HG02642 (cell line): ENCODE measurements around the gene SRSF1.
"Not testable (repeated sequence)": the region's sequence is repeated elsewhere in the genome, so short reads cannot be mapped to it uniquely, and the experiment has no call there.

Experiments used
- ATAC-seq: cut with Tn5 transposase; IDR thresholded peaks from one replicate; pipeline ENCODE4 v1.9.1; 2021; ENCODE audit warnings: mild to moderate bottlenecking; ENCODE audit not compliant: unreplicated experiment, poor library complexity

SRSF1 gene

GRCh38 chr17:57971572-57971971, 35.5 kb downstream of the SRSF1 start:
- ATAC-seq, result no peak

GRCh38 chr17:57970710-57971109, 36.3 kb downstream of the SRSF1 start:
- ATAC-seq, result no peak

- no peak for ATAC-seq
These were observed 38.6 kb downstream of the SRSF1 start for GRCh38 chr17:57968456-57968855.

GRCh38 chr17:57966875-57967274, 40.2 kb downstream of the SRSF1 start:
- no peak for ATAC-seq

GRCh38 chr17:57966246-57966645, 40.8 kb downstream of the SRSF1 start:
- ATAC-seq, result no peak

- no peak for ATAC-seq
These were observed 41.4 kb downstream of the SRSF1 start for GRCh38 chr17:57965521-57966160.

- ATAC-seq, result no peak
These were observed 43.9 kb downstream of the SRSF1 start for GRCh38 chr17:57963149-57963511.

- no peak for ATAC-seq
These were observed 44.5 kb downstream of the SRSF1 start for GRCh38 chr17:57962279-57963148.

- ATAC-seq, result no peak
These were observed 47.1 kb downstream of the SRSF1 start for GRCh38 chr17:57959929-57960328.

- ATAC-seq, result not testable (repeated sequence)
These were observed 48.7 kb downstream of the SRSF1 start for GRCh38 chr17:57958391-57958790.

GRCh38 chr17:57957886-57958285, 49.2 kb downstream of the SRSF1 start:
- no peak for ATAC-seq

- ATAC-seq, result no peak
These were observed 49.8 kb downstream of the SRSF1 start for GRCh38 chr17:57957120-57957850.

- peak; percentile 71 for ATAC-seq
These were observed 50.5 kb downstream of the SRSF1 start for GRCh38 chr17:57956291-57957119.

GRCh38 chr17:57955183-57955931, 51.7 kb downstream of the SRSF1 start, which contains the start of gene CUEDC1:
CUEDC1 (minus strand) TSS chr17:57955412; CDS start chr17:57885564, 69,848 bp downstream.
- ATAC-seq, result peak; percentile 64

GRCh38 chr17:57954397-57955182, 52.5 kb downstream of the SRSF1 start:
- ATAC-seq, result peak; percentile 11

- ATAC-seq, result no peak
These were observed 53.2 kb downstream of the SRSF1 start for GRCh38 chr17:57953705-57954396.
